NT2/D1 (cell line): Measurements from ENCODE around the gene SMIM24.

Source experiments
- YY1 ChIP-seq: IDR thresholded peaks from 2 replicates; pipeline ENCODE4 v1.6.1; 2011; ENCODE audit not compliant: insufficient read length, insufficient read depth
- ZNF274 ChIP-seq: IDR thresholded peaks from 2 replicates; pipeline ENCODE4 v1.6.1; 2011; ENCODE audit warnings: mild to moderate bottlenecking, low read depth, low read length

- TF ChIP-seq YY1 = no peak
- TF ChIP-seq ZNF274 = no peak
Observed at GRCh38 chr19:3528539-3529211, 48.4 kb upstream of the SMIM24 start.
